GM12864 (cell line): Measurements from ENCODE around the gene CHST10.
"Not testable (repeated sequence)": the region's sequence is repeated elsewhere in the genome, so short reads cannot be mapped to it uniquely, and the experiment has no call there.

Experiments used
- DNase-seq: peaks from one replicate; pipeline ENCODE4 v3.0.0-alpha.2; 2011; ENCODE audit warnings: low read depth
- H3K4me3 ChIP-seq: 2 replicates; pipeline ENCODE4 v1.5.1; 2011; ENCODE audit warnings: mild to moderate bottlenecking, low read depth, low read length, control low read depth
- CTCF ChIP-seq: IDR thresholded peaks from 2 replicates; pipeline ENCODE4 v1.5.1; 2011; ENCODE audit warnings: low read depth, mild to moderate bottlenecking, moderate library complexity, low read length, control low read depth, inconsistent platforms; ENCODE audit errors: missing control alignments

CHST10 gene

GRCh38 chr2:100365434-100365833 lies 52.0 kb downstream of the CHST10 start:
- H3K4me3 ChIP-seq: no peak overlapping the region
- DNase-seq: no peak
- no peak for TF ChIP-seq CTCF

- DNase-seq, H3K4me3 ChIP-seq: not testable (repeated sequence)
These were observed 55.2 kb downstream of the CHST10 start for GRCh38 chr2:100362269-100362668.

GRCh38 chr2:100359576-100359975 lies 57.9 kb downstream of the CHST10 start:
- TF ChIP-seq CTCF: no peak
- no peak overlapping the region for H3K4me3 ChIP-seq
- no peak for DNase-seq

GRCh38 chr2:100358554-100358953 lies 58.9 kb downstream of the CHST10 start:
- TF ChIP-seq CTCF: no peak
- no peak overlapping the region for H3K4me3 ChIP-seq
- no peak for DNase-seq

- H3K4me3 ChIP-seq: no peak overlapping the region
- no peak for DNase-seq
- TF ChIP-seq CTCF: no peak
These were observed 64.9 kb downstream of the CHST10 start for GRCh38 chr2:100352521-100352920.

GRCh38 chr2:100350661-100351185 lies 66.7 kb downstream of the CHST10 start:
- TF ChIP-seq CTCF: no peak
- no peak overlapping the region for H3K4me3 ChIP-seq

GRCh38 chr2:100345144-100345543 lies 72.3 kb downstream of the CHST10 start:
- not testable (repeated sequence) for H3K4me3 ChIP-seq

More at GRCh38 chr2:100350661-100351185, 66.7 kb downstream of the CHST10 start:
- DNase-seq: no peak

GRCh38 chr2:100344433-100344832 lies 73.0 kb downstream of the CHST10 start:
- TF ChIP-seq CTCF: no peak
- no peak overlapping the region for H3K4me3 ChIP-seq
- DNase-seq: no peak

More at GRCh38 chr2:100345144-100345543, 72.3 kb downstream of the CHST10 start:
- DNase-seq: not testable (repeated sequence)

- not testable (repeated sequence) for H3K4me3 ChIP-seq, DNase-seq
These were observed 75.0 kb downstream of the CHST10 start for GRCh38 chr2:100342466-100342865.
